ENCODE data around the gene CXorf66. TPM values are rescaled to one million over a fixed set of nuclear protein-coding genes. Genes with fewer than 3 reads are reported as not detected.
"Not testable (repeated sequence)": the region's sequence is repeated elsewhere in the genome, so short reads cannot be mapped to it uniquely, and the experiment has no call there.

CXorf66 gene
- total RNA-seq, 1 experiment from 2014 or later: not detected

DNA sequence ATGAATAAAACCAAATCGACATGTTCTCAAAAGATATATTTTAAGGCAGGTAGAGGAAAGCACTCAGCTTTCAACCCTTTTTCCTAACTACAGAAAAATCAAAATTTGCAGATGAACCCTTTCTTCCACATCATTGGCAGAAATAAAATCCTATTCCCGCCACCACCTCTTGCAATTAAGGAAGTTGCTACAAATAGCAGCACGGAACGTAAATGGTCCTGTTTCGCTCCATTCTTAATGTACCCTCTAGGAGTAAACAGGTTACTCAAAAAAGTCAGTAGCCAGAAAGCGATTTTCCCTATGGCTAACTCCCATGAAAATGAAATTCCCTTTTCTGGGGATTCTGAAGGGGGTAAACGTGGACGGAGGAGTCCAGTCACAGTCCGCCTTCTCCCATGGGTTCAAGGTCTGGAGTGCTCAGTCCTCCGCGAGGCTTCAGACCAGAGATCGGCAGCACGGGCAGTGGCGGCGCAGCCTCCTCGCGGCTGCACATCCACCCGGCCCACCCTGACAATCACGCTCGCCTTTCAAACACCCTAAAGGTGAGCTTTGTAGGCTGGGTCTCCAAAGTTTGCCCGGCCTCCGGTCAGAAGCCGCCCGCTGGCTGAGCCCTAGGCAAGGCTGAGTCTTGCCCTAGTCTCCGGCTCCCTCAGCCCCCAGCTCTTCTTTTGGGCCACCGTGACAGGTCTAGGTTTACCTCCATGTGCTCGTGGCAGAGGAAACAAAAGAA, 34.2 kb downstream of the CXorf66 start:
- no peak for DNase-seq (ENCODE audit: low read depth)
- in situ Hi-C loops (cut with HindIII; ENCODE audit: low pct_unique_long_range_greater_than_20kb, low sequenced_read_pairs): no loop called here

DNA sequence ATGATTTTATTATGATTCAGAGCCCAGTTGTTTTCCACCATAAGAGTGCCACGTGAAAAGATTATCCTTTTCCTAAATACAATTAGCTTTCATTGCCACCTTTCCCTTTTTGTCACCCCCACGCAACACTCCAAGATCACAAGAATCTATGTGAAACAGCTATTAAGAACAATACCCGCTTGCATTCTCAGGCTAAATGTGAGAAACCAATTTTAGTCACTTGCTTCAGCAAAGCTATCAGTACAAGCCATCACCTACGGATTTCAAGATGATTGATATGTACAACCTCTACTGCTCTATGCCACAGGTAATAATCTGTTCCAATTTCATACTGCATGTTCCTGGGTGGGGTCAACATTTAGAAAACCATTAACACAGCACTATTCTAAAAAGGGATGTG, 34.9 kb downstream of the CXorf66 start:
- DNase-seq (ENCODE audit: low read depth): no peak
- in situ Hi-C loops (cut with HindIII; ENCODE audit: low pct_unique_long_range_greater_than_20kb, low sequenced_read_pairs): no loop called here

DNA sequence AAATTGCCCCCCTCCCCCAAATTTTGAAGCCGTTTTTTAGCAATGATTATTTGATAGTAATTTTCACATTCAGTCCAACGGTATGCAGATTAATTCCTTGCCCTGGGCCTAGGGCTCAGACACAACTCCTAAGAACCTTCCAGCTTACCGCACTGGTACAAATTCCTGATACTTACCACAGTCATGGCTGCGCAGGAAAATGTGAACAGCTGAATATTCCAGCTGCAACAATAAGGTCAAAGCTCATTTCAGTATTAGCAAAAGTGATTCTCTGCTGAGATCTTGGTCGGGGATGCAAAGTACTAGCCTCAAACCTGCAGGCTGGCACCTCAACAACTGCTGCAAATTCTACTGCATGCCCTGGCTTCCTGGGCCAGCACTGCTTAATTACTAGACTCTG, 35.4 kb downstream of the CXorf66 start:
- in situ Hi-C loops (cut with HindIII; ENCODE audit: low pct_unique_long_range_greater_than_20kb, low sequenced_read_pairs): no loop called here
- DNase-seq (ENCODE audit: low read depth): no peak

DNA sequence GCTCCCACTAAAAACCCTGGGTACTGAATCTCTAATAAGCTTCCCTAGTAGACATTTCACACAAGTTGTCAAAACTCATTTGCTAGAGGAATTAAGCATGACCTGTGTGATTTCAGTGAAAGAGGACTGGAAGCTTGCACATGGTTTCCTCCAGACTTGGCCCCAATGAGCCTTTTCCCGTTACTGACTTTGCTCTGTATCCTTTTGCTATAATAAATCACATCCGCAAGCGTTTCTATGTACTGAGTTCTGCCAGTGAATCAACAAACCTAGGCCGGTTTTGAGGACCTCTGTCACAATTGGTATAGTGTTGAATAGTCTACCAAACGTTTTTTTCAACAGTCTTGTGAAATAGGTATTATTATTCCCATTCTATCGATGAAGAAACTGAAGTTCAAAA, 40.6 kb downstream of the CXorf66 start:
- in situ Hi-C loops (cut with HindIII; ENCODE audit: low pct_unique_long_range_greater_than_20kb, low sequenced_read_pairs): no loop called here
- no peak for DNase-seq (ENCODE audit: low read depth)

DNA sequence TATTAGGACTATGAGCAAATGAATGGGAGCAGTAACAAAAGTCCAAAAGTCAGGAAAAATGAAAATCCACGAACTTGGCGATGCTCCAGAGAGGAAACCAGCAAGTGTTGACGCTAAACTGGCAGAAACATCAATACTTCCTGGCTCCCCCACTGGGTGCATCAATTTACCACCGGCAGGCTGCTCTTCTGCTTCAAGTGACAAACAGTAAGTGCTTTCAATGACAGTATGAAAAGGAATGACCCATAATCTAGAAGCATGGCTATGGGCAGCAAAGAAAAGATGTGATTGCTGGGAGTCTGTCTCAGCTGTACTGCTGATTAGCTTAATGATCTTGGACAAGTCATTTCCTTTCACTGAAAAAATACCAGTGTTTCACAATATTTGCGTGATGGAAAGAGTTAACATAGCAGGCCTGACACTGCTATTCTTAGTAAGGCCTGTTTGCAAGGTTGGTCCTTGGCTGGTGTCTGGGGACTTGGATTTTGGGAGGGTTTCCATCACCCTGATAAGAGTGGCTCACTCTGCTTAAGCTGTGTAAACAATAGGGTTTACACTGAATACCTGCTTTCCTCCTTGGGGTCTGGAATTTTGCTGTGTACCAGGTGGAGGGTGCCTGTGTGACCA, 41.1 kb downstream of the CXorf66 start:
- in situ Hi-C loops (cut with HindIII; ENCODE audit: low pct_unique_long_range_greater_than_20kb, low sequenced_read_pairs): no loop called here
- DNase-seq (ENCODE audit: low read depth): no peak

DNA sequence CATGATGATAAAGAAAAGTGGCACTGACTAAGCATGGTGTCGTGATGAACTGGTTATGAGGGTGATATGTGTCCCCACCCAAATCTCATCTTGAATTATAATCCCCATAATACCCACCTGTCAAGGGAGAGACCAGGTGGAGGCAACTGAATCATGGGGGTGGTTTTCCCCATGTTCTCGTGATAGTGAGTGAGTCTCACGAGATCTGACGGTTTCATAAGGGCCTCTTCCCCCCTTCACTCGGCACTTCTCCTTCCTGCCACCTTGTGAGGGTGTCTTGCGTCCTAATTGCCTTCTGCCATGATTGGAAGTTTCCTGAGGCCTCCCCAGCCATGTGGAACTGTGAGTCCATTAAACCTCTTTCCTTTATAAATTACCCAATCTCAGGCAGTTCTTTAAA, 44.2 kb downstream of the CXorf66 start:
- not testable (repeated sequence) for DNase-seq (ENCODE audit: low read depth)

DNA sequence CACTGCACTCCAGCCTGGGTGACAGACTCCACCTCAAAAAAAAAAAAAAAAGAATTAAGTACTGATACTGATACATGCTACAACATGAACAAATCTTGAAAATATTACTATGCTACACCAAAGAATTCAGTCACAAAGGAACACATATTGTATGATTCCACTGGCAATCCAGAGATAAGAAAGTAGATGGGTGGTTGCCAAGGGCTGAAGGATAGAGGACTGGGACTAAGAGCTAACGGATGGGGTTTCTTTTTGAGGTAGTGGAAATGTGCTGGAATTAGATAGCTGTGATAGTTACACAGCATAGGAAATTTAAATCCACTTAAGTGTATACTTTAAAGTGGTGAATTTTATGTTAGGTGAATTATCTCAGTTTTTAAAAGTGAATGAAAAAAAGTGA, 45.0 kb downstream of the CXorf66 start:
- in situ Hi-C loops (cut with HindIII; ENCODE audit: low pct_unique_long_range_greater_than_20kb, low sequenced_read_pairs): no loop called here
- no peak for DNase-seq (ENCODE audit: low read depth)

More for the DNA sequence above, 44.2 kb downstream of the CXorf66 start:
- in situ Hi-C loops (cut with HindIII; ENCODE audit: low pct_unique_long_range_greater_than_20kb, low sequenced_read_pairs): not testable (repeated sequence)

DNA sequence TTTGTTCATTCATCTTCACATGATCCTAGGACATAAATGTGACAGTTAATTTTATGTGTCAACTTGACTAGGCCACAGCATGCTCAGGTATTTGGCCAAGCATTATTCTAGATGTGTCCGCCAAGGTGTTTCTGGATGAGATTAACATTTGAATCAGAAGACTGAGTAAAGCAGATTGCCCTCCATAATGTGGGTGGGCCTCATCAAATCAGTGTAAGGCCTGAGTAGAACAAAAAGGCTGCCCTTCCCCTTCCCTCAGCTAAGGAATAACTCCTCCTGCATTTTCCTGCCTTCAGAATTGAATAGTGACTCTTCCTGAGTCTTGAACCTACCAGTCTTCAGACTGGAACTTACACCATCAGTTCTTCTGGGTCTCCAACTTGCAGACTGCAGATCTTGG, 50.9 kb downstream of the CXorf66 start:
- in situ Hi-C loops (cut with HindIII; ENCODE audit: low pct_unique_long_range_greater_than_20kb, low sequenced_read_pairs): no loop called here
- DNase-seq (ENCODE audit: low read depth): no peak

DNA sequence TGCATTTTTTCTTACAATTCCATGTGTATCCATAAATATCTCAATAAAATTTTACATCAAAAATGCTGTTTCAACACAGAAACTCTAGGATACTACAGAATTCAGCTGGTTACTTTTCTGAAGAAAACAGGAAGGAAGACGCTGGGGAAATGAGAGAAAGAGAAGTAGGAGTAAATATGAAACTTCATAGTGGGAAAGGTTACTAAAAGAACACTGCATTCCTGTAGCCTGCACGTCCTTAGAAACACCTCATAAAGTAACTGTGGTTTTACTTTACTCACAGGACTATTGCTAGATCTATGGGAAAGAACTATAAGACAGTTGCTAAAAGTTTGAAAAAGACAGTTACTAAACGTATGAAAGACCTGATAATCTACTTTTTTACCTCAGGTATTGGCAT, 55.6 kb downstream of the CXorf66 start:
- no peak for DNase-seq (ENCODE audit: low read depth)
- in situ Hi-C loops (cut with HindIII; ENCODE audit: low pct_unique_long_range_greater_than_20kb, low sequenced_read_pairs): no loop called here

DNA sequence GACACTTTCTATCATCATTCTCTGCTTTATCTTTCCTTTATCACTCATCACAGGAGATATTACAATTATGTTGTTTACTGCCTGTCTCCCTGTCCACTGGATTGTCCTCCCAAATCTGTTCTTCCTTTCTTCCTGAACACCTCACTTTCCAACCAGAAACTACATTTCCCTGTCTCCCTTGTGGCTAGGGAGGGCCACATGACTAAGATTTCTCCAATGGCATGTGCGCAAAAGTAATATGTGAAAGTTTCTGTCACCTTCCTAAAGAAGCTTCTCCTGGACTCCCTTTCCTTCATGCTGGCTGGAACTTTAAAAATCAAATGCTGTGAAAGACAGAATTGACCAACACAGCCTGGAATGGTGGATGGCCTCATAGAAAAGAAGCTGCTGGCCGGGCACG, 58.2 kb downstream of the CXorf66 start:
- in situ Hi-C loops (cut with HindIII; ENCODE audit: low pct_unique_long_range_greater_than_20kb, low sequenced_read_pairs): no loop called here
- no peak for DNase-seq (ENCODE audit: low read depth)

DNA sequence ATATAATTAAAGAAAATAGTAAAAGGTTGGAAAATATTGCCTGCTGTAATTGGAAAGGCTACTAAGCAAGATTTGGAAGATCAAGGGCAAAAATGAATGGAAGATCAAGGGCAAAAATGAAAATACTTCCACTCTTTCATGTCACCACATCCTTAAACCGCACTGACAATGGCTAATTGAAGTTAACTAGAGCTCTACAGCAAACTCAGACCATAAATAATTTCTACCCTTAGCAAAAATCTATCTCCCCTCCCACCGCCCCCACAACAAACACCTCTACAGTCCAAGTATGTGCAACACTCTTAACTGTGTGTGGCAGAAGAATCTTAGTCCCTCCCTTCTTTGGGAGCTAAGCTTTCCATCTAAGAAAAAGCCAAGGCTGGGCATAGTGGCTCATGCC, 59.6 kb downstream of the CXorf66 start:
- in situ Hi-C loops (cut with HindIII; ENCODE audit: low pct_unique_long_range_greater_than_20kb, low sequenced_read_pairs): no loop called here
- no peak for DNase-seq (ENCODE audit: low read depth)

Other genes starting within 250 kb of the CXorf66 start
- 15.1 and 19.0 TPM in 2 replicates for gene ATP11C, start 32.5 kb downstream of the CXorf66 start, total RNA-seq (2014; rRNA removed; shearing (Covaris generic); ENCODE audit: low replicate concordance)